C4-2B (cell line): Measurements from ENCODE around the gene PTPRD.

Experiments
- ZFX ChIP-seq: fragments of 450-650 bp; IDR thresholded peaks from 2 replicates; pipeline ENCODE4 v1.6.1; 2017
- TF ChIP-seq, protein P1 (sequence below): fragments of 450-650 bp; conservative IDR thresholded peaks from 2 replicates; pipeline ENCODE4 v1.5.1; 2017; ENCODE audit warnings: mild to moderate bottlenecking

GRCh38 chr9:8901146-8901545 lies 1711.7 kb downstream of the PTPRD start:
- TF ChIP-seq, protein P1, sequence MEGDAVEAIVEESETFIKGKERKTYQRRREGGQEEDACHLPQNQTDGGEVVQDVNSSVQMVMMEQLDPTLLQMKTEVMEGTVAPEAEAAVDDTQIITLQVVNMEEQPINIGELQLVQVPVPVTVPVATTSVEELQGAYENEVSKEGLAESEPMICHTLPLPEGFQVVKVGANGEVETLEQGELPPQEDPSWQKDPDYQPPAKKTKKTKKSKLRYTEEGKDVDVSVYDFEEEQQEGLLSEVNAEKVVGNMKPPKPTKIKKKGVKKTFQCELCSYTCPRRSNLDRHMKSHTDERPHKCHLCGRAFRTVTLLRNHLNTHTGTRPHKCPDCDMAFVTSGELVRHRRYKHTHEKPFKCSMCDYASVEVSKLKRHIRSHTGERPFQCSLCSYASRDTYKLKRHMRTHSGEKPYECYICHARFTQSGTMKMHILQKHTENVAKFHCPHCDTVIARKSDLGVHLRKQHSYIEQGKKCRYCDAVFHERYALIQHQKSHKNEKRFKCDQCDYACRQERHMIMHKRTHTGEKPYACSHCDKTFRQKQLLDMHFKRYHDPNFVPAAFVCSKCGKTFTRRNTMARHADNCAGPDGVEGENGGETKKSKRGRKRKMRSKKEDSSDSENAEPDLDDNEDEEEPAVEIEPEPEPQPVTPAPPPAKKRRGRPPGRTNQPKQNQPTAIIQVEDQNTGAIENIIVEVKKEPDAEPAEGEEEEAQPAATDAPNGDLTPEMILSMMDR = no peak
- TF ChIP-seq ZFX = no peak
